NCI-H2171 (cell line): Measurements from ENCODE around the gene STX1B.
A peak's percentile ranks its signal among the peaks of the same experiment; 100 is the strongest.
"Not testable (repeated sequence)": the region's sequence is repeated elsewhere in the genome, so short reads cannot be mapped to it uniquely, and the experiment has no call there.

Source experiments
- DNase-seq: peaks from one replicate; lab custom pipeline; 2025; lab: John Stamatoyannopoulos, UW

Gene STX1B

DNA sequence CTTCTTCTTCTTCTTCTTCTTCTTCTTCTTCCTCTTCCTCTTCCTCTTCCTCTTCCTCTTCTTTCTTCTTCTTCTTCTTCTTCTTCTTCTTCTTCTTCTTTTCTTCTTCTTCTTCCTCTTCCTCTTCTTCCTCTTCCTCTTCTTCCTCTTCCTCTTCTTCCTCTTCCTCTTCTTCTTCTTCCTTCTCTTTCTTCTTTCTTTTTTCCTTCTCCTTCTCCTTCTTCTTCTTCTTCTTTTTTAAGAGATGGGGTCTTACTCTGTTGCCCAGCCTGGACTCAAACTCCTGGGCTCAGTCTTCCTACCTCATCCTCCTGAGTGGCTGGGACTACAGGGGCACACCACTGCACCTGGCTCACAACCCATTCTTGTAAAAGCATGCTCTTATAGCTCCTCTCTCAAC is 2.9 kb upstream of the STX1B start:
- DNase-seq = not testable (repeated sequence)

GRCh38 chr16:31011815-31012214 is 1.4 kb upstream of the STX1B start:
- not testable (repeated sequence) for DNase-seq

GRCh38 chr16:31009894-31010584 is 399 bp downstream of the STX1B start:
- DNase-seq = no peak

- DNase-seq = no peak
These were observed 1.3 kb downstream of the STX1B start for GRCh38 chr16:31009120-31009519.

DNA sequence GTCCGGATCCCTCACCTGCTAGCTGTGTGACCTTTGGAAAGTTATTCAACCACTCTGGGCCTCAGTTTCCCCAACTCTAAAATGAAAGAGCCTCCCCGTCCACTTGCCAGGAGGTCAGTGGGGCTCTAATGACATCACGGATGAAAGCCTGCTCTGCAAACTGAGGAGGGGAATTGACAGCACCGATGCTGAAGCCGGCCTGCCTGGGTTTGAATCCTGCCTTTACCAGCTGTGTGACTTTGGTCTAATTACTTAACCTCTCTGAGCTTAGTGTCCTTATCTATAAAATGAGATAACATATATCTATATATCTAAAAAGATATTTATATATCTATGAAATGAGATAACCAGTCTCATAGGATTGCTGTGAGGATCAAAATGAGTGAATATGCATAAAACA is 1.9 kb downstream of the STX1B start:
- DNase-seq = no peak

DNA sequence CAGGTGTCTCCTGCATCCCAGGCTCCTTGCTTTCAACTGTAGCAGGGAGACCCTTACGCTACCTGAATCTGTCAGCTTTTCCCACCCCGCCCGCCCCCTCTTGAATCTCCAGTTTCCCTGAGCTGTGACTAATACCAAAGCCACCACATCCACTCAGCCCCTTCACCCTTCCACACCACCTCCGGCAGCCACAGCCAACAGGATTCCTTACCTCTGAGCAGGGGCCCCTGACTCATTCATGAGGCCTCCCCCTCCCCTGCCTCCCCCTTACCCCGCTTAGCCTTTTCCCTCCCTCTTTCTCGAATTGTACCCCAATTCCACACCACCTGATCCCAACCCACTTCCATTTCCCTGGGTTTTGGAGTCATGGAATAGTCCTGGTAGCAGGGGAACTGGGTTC is 2.3 kb downstream of the STX1B start:
- no peak for DNase-seq

- no peak for DNase-seq
These were observed 2.8 kb downstream of the STX1B start for GRCh38 chr16:31007684-31008083.

DNA sequence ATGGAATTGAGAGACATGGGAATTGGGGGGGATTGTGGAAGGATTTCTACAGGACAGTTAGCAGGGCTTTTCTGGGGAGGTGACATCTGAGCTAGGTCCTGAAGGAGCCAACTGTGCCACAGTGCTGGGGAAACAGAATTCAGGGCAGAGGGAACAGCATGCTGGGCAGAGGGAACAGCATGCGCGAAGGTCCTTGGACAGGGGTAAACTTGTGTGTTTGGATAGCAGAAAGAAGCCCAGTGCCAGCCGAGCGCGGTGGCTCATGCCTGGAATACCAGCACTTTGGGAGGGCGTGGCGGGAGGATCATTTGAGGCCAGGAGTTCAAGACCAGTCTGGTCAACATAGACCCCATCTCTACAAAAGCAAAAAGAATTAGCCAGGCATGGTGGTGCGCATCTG is 3.8 kb downstream of the STX1B start:
- DNase-seq = no peak

DNA sequence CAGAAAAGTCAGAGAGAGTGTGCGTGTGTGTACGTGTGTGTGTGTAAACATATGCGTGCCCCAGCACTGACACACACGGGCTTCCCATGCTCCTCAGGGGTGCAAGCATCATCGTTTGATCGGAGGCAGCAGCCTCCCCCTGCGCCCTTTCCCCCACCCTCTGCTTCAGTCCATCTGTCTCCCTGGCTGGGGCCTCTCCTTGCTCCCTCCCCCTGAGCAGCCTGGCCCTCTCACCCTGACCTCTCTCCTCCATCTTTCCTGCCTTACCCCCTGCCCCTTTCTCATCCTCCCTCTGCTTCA is 4.4 kb downstream of the STX1B start:
- DNase-seq = peak; percentile 45

- peak; percentile 45 for DNase-seq
These were observed 4.9 kb downstream of the STX1B start for GRCh38 chr16:31005350-31006085.

DNA sequence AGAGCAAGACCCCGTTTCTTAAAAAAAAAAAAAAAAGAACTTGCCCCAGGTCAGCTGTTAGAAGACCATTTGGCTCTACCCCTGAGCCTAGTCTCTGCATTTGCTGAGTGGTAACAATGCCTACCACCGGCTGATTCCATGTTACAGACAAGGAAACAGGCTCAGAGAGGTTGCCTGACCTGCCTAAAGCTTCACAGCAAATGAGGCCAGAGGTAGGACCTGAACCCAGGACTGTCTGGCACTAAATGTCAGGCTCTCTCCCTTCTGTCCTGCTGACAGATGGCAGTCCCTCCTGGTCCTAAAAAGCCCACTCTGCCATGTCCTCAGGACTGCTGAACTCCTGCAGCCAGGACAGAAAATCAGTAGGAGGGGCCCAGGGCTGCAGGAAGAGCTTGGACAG is 5.8 kb downstream of the STX1B start:
- DNase-seq = no peak

DNA sequence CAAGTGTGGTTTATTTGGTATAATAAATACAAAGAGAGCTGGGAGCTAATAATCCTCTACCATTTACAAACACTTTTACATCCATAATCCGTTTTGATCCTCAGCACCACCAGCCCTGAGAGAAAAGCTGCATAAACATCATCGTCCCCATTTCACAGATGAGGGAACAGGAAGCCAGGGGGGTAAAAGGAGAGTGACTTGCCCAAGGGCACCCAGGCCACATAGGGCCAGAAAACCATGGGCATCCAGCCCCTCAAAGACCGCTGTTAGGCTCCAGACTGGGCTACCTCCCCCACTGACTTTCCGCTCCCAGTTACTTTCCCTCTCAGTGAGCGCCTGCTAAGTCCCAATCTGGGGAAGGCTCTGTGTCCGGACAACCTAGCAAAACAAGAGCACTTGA is 6.7 kb downstream of the STX1B start:
- DNase-seq = no peak

DNA sequence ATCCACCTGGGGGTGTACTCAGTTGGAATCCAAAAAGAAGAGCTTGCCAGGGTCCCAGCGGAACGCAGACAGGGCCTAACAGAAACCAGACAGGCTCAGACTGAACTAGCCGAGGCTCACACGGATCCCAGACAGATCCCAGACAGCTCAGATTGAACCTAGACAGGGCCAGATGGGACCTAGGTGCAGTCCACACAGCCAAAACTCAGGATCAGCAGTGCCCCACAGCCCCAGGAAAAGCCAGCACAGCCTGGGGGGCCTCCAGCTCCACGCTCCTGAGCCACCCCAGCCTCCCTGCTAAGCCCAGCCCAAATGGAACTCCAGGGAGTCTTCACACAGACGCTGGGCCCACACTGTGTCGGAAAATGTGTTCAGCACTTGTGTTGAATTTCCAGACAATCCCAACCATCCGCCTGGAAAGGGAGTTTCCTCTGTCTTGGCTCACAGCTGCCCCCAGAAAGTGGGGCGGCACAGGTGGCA is 7.5 kb downstream of the STX1B start:
- no peak for DNase-seq

- DNase-seq = no peak
These were observed 8.2 kb downstream of the STX1B start for GRCh38 chr16:31002250-31002700.

- DNase-seq = no peak
These were observed 8.8 kb downstream of the STX1B start for GRCh38 chr16:31001507-31002249.

DNA sequence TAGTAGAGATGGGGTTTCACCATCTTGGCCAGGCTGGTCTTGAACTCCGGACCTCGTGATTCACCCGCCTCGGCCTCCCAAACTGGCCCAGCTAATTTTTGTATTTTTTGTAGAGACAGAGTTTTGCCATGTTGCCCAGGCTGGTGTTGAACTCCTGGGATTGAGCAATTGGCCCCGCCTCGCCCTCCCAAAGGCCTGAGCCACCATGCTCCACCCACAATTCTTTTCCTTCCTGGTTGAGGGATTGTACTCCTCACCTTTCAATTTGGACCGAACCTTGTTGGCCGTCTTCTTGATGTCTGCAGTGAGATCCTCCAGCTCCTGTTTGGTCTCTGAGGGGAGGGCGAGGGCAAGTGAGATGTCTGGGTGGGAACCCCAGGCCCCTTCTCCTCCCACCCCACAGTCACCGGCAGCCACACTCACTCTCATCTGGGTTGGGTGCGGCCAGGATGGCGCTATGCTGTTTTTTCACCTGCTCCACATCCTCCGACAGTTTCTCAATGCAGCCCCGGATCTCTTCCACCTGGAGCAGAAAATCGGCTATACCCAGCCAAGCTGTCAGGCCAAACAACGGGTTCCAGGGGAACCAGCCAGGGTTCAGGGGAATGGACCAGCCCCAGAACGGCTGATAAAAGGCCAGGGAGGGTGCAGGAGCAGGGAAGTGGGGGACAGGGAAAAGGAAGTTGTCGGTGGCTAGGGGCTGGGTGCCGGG is 9.6 kb downstream of the STX1B start:
- no peak for DNase-seq

DNA sequence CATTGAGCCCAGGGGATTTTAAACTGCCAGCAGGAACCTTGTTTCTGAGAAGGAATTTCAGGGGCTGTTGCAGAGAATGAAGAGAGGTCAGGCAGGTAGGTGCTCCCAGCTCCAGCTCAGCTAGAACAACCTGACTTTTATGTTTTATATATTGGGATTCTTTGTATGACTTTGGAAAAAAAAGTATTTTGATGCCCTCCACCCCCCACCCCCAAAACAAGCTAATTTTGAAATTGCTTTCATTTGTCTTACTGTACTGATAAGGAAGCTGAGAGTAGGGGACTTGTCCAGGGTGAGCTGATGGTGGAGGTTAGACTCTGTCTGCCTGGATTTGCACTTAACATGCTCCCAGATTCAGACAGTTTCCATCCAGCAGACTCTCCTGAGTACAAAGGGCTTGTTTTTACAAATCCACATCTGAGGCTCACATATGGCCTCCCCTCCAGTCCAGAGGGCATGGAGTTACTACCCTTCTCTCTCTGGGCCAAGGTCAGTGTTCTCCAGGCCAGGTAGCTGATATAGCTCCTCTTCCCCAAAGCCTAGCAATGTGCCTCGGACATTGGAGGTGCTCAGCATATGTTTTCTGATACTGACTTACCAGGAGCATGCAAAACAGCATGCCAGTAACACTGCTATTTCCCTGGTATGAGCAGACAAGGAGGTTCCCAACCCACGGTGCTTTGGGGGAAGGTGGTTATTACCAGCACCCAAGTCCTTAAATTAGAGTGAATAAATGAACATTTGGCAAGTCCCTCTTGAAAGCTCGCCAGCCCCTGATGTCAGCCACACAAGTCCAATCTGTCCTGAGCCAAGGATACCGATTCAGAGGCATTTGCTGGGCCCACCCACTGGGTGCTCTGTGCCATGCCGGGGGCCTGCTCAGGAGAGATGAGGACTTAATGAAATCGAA is 11.3 kb downstream of the STX1B start:
- no peak for DNase-seq

DNA sequence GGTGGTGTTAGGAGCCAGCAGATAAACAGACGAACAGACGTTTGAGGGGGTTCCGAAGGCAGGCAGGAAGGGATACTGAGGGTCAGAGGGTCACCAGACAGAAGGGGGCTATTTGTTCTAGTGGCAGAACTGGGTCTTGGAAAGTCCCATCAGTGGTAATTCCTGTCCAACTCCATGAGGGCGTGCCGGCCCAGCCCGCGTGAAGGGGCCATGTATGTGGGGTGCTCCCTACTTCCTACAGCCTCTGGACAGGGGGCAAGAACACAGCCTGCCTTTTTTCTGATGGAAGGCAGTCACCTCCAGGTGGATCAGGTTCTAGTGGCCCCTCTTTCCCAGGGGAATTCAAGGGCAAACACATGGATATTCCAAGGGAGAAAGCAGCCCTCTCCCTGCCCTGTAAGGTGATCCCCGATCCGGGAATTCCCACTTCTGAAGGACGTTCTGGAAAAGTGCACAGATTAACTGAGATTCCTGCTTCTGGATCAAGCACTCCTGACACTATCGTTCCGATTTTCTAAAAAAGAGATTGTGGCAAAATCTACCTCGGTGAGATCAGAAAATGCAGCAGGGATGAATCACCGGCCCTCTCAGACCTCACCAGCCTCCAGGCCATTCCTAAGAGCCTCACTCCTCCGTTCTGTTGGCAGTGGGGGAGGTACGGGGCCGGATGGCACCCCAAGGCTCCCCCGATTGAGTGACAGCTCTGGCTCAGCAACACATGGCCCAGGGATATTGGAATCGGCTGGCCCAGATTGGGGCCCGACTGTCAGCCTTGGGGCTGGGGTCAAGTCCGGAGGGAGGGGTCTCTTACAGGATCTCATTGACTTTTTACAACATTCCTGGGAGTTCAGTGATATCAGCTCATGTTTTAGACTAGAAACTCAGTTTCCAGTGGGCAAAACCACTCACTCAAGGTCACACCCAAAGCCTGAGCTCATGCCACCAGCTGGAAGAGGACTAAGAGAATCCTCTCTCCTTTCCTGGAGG is 12.4 kb downstream of the STX1B start:
- DNase-seq = peak; percentile 15

DNA sequence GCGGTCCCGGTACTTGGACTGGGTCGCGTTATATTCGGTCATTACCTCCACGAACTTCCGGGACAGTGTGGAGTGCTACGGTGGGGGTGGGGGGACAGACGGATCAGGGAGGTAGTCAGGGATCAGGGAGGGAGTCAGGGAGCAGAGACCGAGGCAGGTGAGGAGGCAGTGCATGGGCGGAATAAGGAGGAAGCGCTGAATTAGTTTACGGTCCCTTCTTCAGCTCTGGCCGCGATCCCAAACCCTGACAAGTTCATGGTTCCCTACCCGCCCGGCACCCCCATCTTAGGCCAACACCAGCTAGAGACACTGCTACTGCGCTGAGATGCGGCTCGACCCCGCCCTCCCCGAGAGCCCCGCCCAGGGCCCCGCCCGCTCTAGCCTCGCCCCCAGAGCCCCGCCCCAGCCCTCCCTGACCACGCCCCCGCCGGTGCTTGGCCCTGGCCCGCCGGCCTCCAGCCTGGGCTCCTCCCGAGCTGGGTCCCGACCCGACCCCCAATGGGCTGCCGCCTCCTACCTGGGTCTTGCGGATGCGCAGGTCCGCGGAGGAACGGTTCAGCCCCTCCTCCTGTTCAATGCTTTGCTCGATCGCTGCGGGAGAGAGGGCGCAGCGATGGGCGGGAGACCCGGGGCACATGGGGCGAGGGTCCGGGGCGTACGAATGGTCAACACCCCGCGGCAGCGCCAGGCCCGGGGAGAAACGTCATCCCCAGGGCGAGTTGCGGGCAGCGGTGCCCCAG is 13.3 kb downstream of the STX1B start:
- peak; percentile 44 for DNase-seq
